Gastrocnemius medialis (tissue), 4 donors: Measurements from ENCODE around the gene TP53AIP1. TPM values are rescaled to one million over a fixed set of nuclear protein-coding genes. Genes with fewer than 3 reads are reported as not detected.

Experiments
- ATAC-seq, 2 donors: fragments of 150-250 bp; one replicate each; pipeline ENCODE4 v1.9.1; 2016
- DNase-seq, 2 donors: peaks; one replicate each; pipeline ENCODE4 v3.0.0-alpha.2; 2019
- H3K27ac ChIP-seq, 4 donors: fragments of 200-600 bp; sonication (generic); 1 replicate in 1 of 4; 2 replicates in 3 of 4; pipeline ENCODE4 v1.5.1; 2016 to 2018; ENCODE audit warnings: mild to moderate bottlenecking in 2 of 4, moderate library complexity in 1 of 4
- H3K27me3 ChIP-seq, 3 donors: fragments of 200-600 bp; sonication (generic) in 2 of 3; 1 replicate in 1 of 3; 2 replicates in 2 of 3; pipeline versions ENCODE4 v1.5.1 to v1.6.0; 2016 to 2019; ENCODE audit warnings: mild to moderate bottlenecking in 1 of 3, moderate library complexity in 1 of 3
- H3K36me3 ChIP-seq, 2 donors: fragments of 200-600 bp; sonication (generic) in 1 of 2; one replicate each; pipeline ENCODE4 v1.5.1; 2017 to 2018
- H3K4me1 ChIP-seq, 2 donors: fragments of 200-600 bp; sonication (generic) in 1 of 2; one replicate each; pipeline ENCODE4 v1.5.1; 2016 to 2017; ENCODE audit warnings: mild to moderate bottlenecking in 2 of 2
- H3K4me3 ChIP-seq, 4 donors: fragments of 200-600 bp; sonication (generic) in 3 of 4; 1 replicate in 1 of 4; 2 replicates in 3 of 4; pipeline ENCODE4 v1.5.1; 2016 to 2019; ENCODE audit warnings: mild to moderate bottlenecking in 2 of 4
- H3K9me3 ChIP-seq, 3 donors: fragments of 200-600 bp; sonication (generic) in 2 of 3; 1 replicate in 1 of 3; 2 replicates in 2 of 3; pipeline ENCODE4 v1.5.1; 2016 to 2019
- POLR2A ChIP-seq, 2 donors: fragments of 450-650 bp; IDR thresholded peaks; one replicate each; pipeline ENCODE4 v1.6.1; 2017; ENCODE audit warnings: antibody characterized with exemption in 2 of 2, mild to moderate bottlenecking in 2 of 2, moderate library complexity in 2 of 2
- in situ Hi-C, 4 donors: fragments of 200-750 bp; cut with MboI; loops; one replicate each; pipeline versions ENCODE4 v1.15.0 to v1.8.0; 2017; ENCODE audit warnings: low sequenced_read_pairs in 4 of 4
- intact Hi-C: fragments of 100-400 bp; cut with DNase I; formaldehyde crosslinking; loops from one replicate; pipeline ENCODE4 v1.15.1; 2023; ENCODE audit warnings: low total_unique reads
- total RNA-seq, 4 donors: library from RNA; depleted of rRNA; stranded (reverse); fragments of >200 nt; gene quantifications; one replicate each; pipeline versions ENCODE4 v1.1.0 to v1.2.3, GENCODE V29; 2016
- TF ChIP-seq, protein P1 (sequence below), 5 experiments: fragments of 450-650 bp in 3 of 5; fragments of 200-600 bp in 2 of 5; sonication (generic) in 2 of 5; IDR thresholded peaks in 4 of 5; conservative IDR thresholded peaks in 1 of 5; 1 replicate in 4 of 5; 2 replicates in 1 of 5; pipeline ENCODE4 v1.5.1; 2016 to 2019; ENCODE audit warnings: antibody characterized with exemption in 5 of 5, mild to moderate bottlenecking in 3 of 5, moderate library complexity in 3 of 5

The TP53AIP1 gene
- total RNA-seq, 4 donors from 2014 or later = not detected

DNA sequence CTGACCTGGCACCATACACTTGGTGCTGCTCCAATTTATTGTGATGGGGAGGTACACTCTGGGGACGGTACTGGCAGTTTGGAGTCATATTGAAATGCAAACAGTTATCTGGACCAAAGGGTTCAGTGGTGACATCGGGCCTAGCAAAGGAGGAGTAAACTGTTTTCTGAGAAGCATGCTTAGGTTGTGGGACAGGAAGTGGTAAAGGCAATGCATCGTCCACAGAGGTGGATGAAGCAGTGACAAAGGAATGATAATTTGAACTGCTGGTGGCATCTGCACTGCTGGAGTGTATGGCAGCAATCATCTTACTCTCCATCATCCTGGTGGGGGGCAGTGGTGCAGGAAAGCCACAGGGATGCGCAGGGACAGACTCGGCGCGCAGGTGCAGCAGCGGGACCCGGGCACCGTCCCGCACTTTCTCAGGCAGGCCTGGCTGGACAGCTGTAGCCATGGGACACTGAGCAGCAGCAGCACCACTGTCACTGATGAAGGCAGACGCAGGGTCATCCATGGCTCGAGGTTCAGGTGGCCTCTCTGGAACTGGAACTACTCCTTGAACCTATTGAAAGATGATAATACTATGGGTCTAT, 28.0 kb upstream of the TP53AIP1 start:
- H3K27me3 ChIP-seq = no peaks in the 10 kb centered on the region
- in situ Hi-C loops = loop anchor here in 1 of 4 donors (25.0 kb wide), 1 partner anchor 808 kb away; no protein-coding TSS in a partner anchor

DNA sequence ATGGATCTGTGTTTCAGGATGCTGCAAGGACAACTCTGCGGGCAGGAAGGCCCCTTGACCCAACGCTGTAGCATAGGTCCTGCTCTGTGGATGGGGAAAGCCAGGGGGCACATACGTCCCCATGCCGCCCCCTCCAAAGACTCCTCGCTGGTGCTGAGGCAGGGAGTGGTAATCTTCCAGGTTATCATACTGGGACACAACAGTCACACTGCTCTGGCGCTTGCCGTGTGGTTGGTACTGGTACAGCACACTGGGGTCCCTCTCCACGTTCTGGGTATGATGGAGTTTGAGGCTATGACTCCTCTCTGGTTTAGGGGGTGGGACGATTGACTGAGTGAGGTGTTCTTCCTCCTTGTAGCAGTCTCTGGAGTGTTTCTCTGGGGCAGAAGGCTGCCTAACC, 26.2 kb upstream of the TP53AIP1 start:
- no peak for ATAC-seq
- in situ Hi-C loops = loop anchor here in 1 of 4 donors (25.0 kb wide), 1 partner anchor 807 kb away; no protein-coding TSS in a partner anchor
- no peak overlapping the region for H3K4me3 ChIP-seq
- no peaks in the 10 kb centered on the region for H3K4me1 ChIP-seq
- no peak for DNase-seq
- H3K36me3 ChIP-seq = peaks cover 0 to 59% of the 10 kb centered on the region in 2 donors
- no peak overlapping the region for H3K27ac ChIP-seq
- intact Hi-C loops = no loop called here
- TF ChIP-seq, protein P1, sequence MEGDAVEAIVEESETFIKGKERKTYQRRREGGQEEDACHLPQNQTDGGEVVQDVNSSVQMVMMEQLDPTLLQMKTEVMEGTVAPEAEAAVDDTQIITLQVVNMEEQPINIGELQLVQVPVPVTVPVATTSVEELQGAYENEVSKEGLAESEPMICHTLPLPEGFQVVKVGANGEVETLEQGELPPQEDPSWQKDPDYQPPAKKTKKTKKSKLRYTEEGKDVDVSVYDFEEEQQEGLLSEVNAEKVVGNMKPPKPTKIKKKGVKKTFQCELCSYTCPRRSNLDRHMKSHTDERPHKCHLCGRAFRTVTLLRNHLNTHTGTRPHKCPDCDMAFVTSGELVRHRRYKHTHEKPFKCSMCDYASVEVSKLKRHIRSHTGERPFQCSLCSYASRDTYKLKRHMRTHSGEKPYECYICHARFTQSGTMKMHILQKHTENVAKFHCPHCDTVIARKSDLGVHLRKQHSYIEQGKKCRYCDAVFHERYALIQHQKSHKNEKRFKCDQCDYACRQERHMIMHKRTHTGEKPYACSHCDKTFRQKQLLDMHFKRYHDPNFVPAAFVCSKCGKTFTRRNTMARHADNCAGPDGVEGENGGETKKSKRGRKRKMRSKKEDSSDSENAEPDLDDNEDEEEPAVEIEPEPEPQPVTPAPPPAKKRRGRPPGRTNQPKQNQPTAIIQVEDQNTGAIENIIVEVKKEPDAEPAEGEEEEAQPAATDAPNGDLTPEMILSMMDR (IDR thresholded peaks at IDR 0.05 in 4 of 5, conservative IDR thresholded peaks at IDR 0.05 in 1 of 5) = no peak
- no peak for TF ChIP-seq POLR2A (IDR thresholded peaks at IDR 0.05)
- H3K9me3 ChIP-seq = no peaks in the 10 kb centered on the region
- no peaks in the 10 kb centered on the region for H3K27me3 ChIP-seq

More for the DNA sequence above, 28.0 kb upstream of the TP53AIP1 start:
- no peak overlapping the region for H3K4me3 ChIP-seq
- H3K9me3 ChIP-seq = no peaks in the 10 kb centered on the region
- ATAC-seq = no peak
- H3K27ac ChIP-seq = no peak overlapping the region
- H3K4me1 ChIP-seq = no peaks in the 10 kb centered on the region
- no peak for TF ChIP-seq POLR2A (IDR thresholded peaks at IDR 0.05)
- TF ChIP-seq, protein P1 (IDR thresholded peaks at IDR 0.05 in 4 of 5, conservative IDR thresholded peaks at IDR 0.05 in 1 of 5) = no peak
- intact Hi-C loops = no loop called here
- peaks cover 0 to 71% of the 10 kb centered on the region in 2 donors for H3K36me3 ChIP-seq
- no peak for DNase-seq

GRCh38 chr11:128967578-128967977, 24.9 kb upstream of the TP53AIP1 start:
- no peak for DNase-seq
- in situ Hi-C loops = loop anchor here in 1 of 4 donors (25.0 kb wide), 1 partner anchor 805 kb away; no protein-coding TSS in a partner anchor
- no peaks in the 10 kb centered on the region for H3K4me1 ChIP-seq

GRCh38 chr11:128965485-128965884, 22.8 kb upstream of the TP53AIP1 start:
- in situ Hi-C loops (loop anchor here in 1 of 4 donors (25.0 kb wide), 1 partner anchor 803 kb away; no protein-coding TSS in a partner anchor), intact Hi-C loops (no loop called here)
- DNase-seq (no peak), ATAC-seq (no peak)
- TF ChIP-seq, protein P1 (IDR thresholded peaks at IDR 0.05 in 4 of 5, conservative IDR thresholded peaks at IDR 0.05 in 1 of 5) = no peak
- no peak for TF ChIP-seq POLR2A (IDR thresholded peaks at IDR 0.05)
- Histone ChIP-seq H3K4me3 (no peak overlapping the region), H3K36me3 (peaks cover 0 to 25% of the 10 kb centered on the region in 2 donors), H3K9me3 (no peaks in the 10 kb centered on the region), H3K27me3 (no peaks in the 10 kb centered on the region), H3K4me1 (no peaks in the 10 kb centered on the region), H3K27ac (no peak overlapping the region)

More at GRCh38 chr11:128967578-128967977, 24.9 kb upstream of the TP53AIP1 start:
- TF ChIP-seq POLR2A (IDR thresholded peaks at IDR 0.05) = no peak
- Histone ChIP-seq H3K27me3 (no peaks in the 10 kb centered on the region), H3K9me3 (no peaks in the 10 kb centered on the region), H3K36me3 (peaks cover 0 to 45% of the 10 kb centered on the region in 2 donors), H3K27ac (no peak overlapping the region), H3K4me3 (no peak overlapping the region)
- peak in 1 of 2 donors; percentile 44 for ATAC-seq
- intact Hi-C loops = no loop called here

DNA sequence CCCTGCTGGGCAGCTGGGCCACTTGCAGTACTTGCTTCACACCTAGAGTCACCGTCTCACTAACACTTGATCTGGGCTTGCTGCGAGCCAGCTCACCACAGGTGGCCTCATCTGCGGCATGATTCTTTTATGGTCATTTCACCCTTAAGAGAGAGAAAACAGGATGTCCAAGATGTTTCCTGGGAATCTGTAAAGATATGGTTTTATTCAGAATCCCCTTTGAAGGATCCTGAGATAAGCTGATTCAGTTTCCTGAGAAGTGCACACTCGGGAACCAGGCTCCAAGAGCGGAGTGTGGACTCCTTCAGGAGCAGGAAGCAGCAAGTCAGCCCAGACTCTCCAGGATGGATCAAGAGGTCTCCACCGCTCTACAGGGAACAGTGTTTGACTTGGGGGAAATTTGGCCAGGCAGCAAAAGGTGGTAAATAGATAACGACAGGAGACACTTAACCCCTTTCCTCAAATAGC, 21.8 kb upstream of the TP53AIP1 start:
- in situ Hi-C loops (loop anchor here in 1 of 4 donors (25.0 kb wide), 1 partner anchor 802 kb away; no protein-coding TSS in a partner anchor), intact Hi-C loops (no loop called here)
- no peak for ATAC-seq
- Histone ChIP-seq H3K4me1 (no peaks in the 10 kb centered on the region), H3K9me3 (no peaks in the 10 kb centered on the region), H3K27me3 (no peaks in the 10 kb centered on the region), H3K36me3 (peaks cover 0 to 15% of the 10 kb centered on the region in 2 donors), H3K4me3 (no peak overlapping the region), H3K27ac (no peak overlapping the region)
- TF ChIP-seq, protein P1 (IDR thresholded peaks at IDR 0.05 in 4 of 5, conservative IDR thresholded peaks at IDR 0.05 in 1 of 5) = no peak
- TF ChIP-seq POLR2A (IDR thresholded peaks at IDR 0.05) = no peak
- DNase-seq = no peak
